B cell (primary cell): ENCODE data around the gene SNX24. TPM values are rescaled to one million over a fixed set of nuclear protein-coding genes. Genes with fewer than 3 reads are reported as not detected.
A peak's percentile ranks its signal among the peaks of the same experiment; 100 is the strongest.

Experiments used
- ATAC-seq: fragments of 200-7000 bp; cut with Tn5 transposase; one replicate; pipeline ENCODE4 v1.10.0; 2021; ENCODE audit warnings: low read depth, mild to moderate bottlenecking, moderate number of reproducible peaks, moderate library complexity
- CTCF ChIA-PET: fragments of 350-600 bp; sonication (Branson Sonifier 250); formaldehyde crosslinking; loops from one replicate; lab custom pipeline; 2021; ENCODE audit warnings: antibody characterized with exemption, inconsistent platforms; lab: Charles Lee
- POLR2A ChIA-PET: fragments of 350-600 bp; sonication (Branson Sonifier 250); formaldehyde crosslinking; loops from one replicate; lab custom pipeline; 2021; ENCODE audit warnings: antibody characterized with exemption; lab: Charles Lee
- DNase-seq: peaks from one replicate; pipeline ENCODE4 v3.0.0; 2013
- H2AFZ ChIP-seq: 2 replicates; pipeline ENCODE4 v1.6.1; 2012; ENCODE audit warnings: mild to moderate bottlenecking, low read depth, low read length; ENCODE audit not compliant: insufficient read depth, poor library complexity, severe bottlenecking
- H3K27ac ChIP-seq, 2 donors: 1 replicate in 1 of 2; 2 replicates in 1 of 2; pipeline ENCODE4 v1.5.1; 2012 to 2013; ENCODE audit warnings: low read length in 2 of 2, mild to moderate bottlenecking in 2 of 2, moderate library complexity in 1 of 2
- H3K27me3 ChIP-seq, 4 experiments: fragments of 200-600 bp in 1 of 4; sonication (generic) in 1 of 4; replicated peaks in 1 of 4; 1 replicate in 2 of 4; 2 replicates in 2 of 4; pipeline versions ENCODE4 v1.6.1 to v1.7.0; 2013 to 2016; ENCODE audit warnings: low read length in 3 of 4, mild to moderate bottlenecking in 2 of 4, mixed read lengths in 1 of 4, moderate library complexity in 1 of 4; ENCODE audit not compliant: insufficient read depth in 4 of 4, control insufficient read depth in 3 of 4; ENCODE audit errors: control extremely low read depth in 1 of 4
- H3K36me3 ChIP-seq, 2 experiments: replicated peaks in 1 of 2; 1 replicate in 1 of 2; 2 replicates in 1 of 2; pipeline versions ENCODE4 v1.6.1 to v1.7.1; 2013; ENCODE audit warnings: low read length in 1 of 2; ENCODE audit not compliant: insufficient read depth in 2 of 2, control insufficient read depth in 1 of 2; ENCODE audit errors: control extremely low read depth in 1 of 2, extremely low read depth in 1 of 2
- H3K4me1 ChIP-seq, 2 donors: fragments of 200-600 bp in 1 of 2; sonication (generic) in 1 of 2; 1 replicate in 1 of 2; 2 replicates in 1 of 2; pipeline versions ENCODE4 v1.5.1 to v1.6.1; 2013 to 2017; ENCODE audit warnings: low read length in 2 of 2; ENCODE audit not compliant: control insufficient read depth in 2 of 2, insufficient read depth in 2 of 2
- H3K4me2 ChIP-seq: replicated peaks from 2 replicates; pipeline ENCODE3; 2012; ENCODE audit warnings: mild to moderate bottlenecking, low read depth, low read length; ENCODE audit not compliant: poor library complexity, severe bottlenecking
- H3K4me3 ChIP-seq, 5 experiments: fragments of 200-600 bp in 1 of 5; sonication (generic) in 1 of 5; 1 replicate in 3 of 5; 2 replicates in 2 of 5; pipeline versions ENCODE4 v1.5.1 to v1.7.0; 2011 to 2016; ENCODE audit warnings: low read length in 4 of 5, mild to moderate bottlenecking in 4 of 5, low read depth in 2 of 5, control low read depth in 1 of 5, moderate library complexity in 1 of 5; ENCODE audit not compliant: insufficient read depth in 1 of 5; ENCODE audit errors: control extremely low read depth in 1 of 5, extremely low read depth in 1 of 5
- H3K79me2 ChIP-seq: fragments of 200-600 bp; sonication (generic); one replicate; pipeline ENCODE4 v1.6.0; 2016; ENCODE audit warnings: low read length; ENCODE audit not compliant: control insufficient read depth, insufficient read depth
- H3K9ac ChIP-seq: fragments of 200-600 bp; sonication (generic); 2 replicates; pipeline ENCODE4 v1.6.1; 2017; ENCODE audit warnings: mild to moderate bottlenecking, low read length, moderate library complexity
- H3K9me3 ChIP-seq, 3 donors: one replicate each; pipeline versions ENCODE4 v1.6.1 to v1.7.1; 2013; ENCODE audit warnings: low read length in 2 of 3; ENCODE audit not compliant: control insufficient read depth in 2 of 3, insufficient read depth in 1 of 3; ENCODE audit errors: control extremely low read depth in 1 of 3
- H4K20me1 ChIP-seq: 2 replicates; pipeline ENCODE4 v1.6.0; 2012; ENCODE audit warnings: mild to moderate bottlenecking, low read length; ENCODE audit not compliant: insufficient read depth, control insufficient read depth, poor library complexity, severe bottlenecking
- H3K27ac Mint-ChIP-seq: one replicate; pipeline ENCODE4 v1.8.0; 2021; ENCODE audit warnings: mixed read lengths
- H3K27me3 Mint-ChIP-seq: one replicate; pipeline ENCODE4 v1.8.0; 2021; ENCODE audit warnings: mixed read lengths
- H3K4me1 Mint-ChIP-seq: one replicate; pipeline ENCODE4 v1.8.0; 2021; ENCODE audit warnings: mixed read lengths
- H3K4me3 Mint-ChIP-seq: one replicate; pipeline ENCODE4 v1.8.0; 2021; ENCODE audit warnings: mixed read lengths
- H3K9me3 Mint-ChIP-seq: one replicate; pipeline ENCODE4 v1.8.0; 2022; ENCODE audit warnings: mixed read lengths; ENCODE audit not compliant: insufficient read depth
- EZH2 ChIP-seq: IDR thresholded peaks from 2 replicates; pipeline ENCODE4 v1.6.1; 2012; ENCODE audit warnings: borderline replicate concordance, low read depth, mild to moderate bottlenecking, moderate library complexity, low read length; ENCODE audit not compliant: insufficient read depth, poor library complexity, severe bottlenecking
- WGBS: methylation state at CpG from one replicate; pipeline ENCODE4 v1.1.5; 2013; ENCODE audit warnings: missing lambda C conversion rate; ENCODE audit not compliant: insufficient coverage; 5-methylcytosine and 5-hydroxymethylcytosine counted together
- intact Hi-C: fragments of 100-400 bp; cut with micrococcal nuclease; formaldehyde crosslinking; loops from one replicate; pipeline ENCODE4 v1.10.0; 2022
- polyA plus RNA-seq: library from polyadenylated mRNA; depleted of rRNA; stranded (reverse); fragments of >200 nt; gene quantifications from 2 replicates; pipeline ENCODE4 v1.2.3, GENCODE V29; 2012
- total RNA-seq, 2 donors: library from RNA; stranded (reverse); fragments of 120-200 nt in 1 of 2; gene quantifications; 1 replicate in 1 of 2; 2 replicates in 1 of 2; pipeline versions ENCODE4 v1.2.3 to v1.2.4, GENCODE V29; 2013 to 2022
- TF ChIP-seq, protein P1 (sequence below): fragments of 200-600 bp; IDR thresholded peaks from one replicate; pipeline ENCODE4 v1.8.0; 2022; ENCODE audit warnings: antibody characterized with exemption, mild to moderate bottlenecking

Gene SNX24
- total and polyA plus RNA-seq, 2 donors (not counting 1 experiment from before 2014, with no cell fraction given): 1.1 to 9.3 TPM

DNA sequence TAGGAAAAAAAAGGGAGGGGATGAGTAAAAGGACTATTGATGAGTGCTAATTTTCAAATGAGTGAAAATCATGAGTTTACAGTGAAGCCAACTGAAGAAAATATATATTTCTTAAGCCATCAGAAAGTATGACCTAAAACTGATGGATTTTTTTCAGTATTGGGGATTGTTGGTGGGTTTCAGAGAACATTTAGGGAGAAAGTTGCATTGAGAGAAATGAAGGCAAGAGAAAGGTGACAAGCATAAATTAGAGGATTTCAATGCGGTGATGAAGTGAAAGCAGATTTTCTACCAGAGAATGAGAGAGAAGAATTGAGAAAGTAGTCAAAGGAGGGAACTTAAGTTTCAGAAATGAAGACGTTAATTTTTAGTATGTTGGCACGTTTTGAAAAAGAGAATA is 8.5 kb upstream of the SNX24 start:
- TF ChIP-seq, protein P1, sequence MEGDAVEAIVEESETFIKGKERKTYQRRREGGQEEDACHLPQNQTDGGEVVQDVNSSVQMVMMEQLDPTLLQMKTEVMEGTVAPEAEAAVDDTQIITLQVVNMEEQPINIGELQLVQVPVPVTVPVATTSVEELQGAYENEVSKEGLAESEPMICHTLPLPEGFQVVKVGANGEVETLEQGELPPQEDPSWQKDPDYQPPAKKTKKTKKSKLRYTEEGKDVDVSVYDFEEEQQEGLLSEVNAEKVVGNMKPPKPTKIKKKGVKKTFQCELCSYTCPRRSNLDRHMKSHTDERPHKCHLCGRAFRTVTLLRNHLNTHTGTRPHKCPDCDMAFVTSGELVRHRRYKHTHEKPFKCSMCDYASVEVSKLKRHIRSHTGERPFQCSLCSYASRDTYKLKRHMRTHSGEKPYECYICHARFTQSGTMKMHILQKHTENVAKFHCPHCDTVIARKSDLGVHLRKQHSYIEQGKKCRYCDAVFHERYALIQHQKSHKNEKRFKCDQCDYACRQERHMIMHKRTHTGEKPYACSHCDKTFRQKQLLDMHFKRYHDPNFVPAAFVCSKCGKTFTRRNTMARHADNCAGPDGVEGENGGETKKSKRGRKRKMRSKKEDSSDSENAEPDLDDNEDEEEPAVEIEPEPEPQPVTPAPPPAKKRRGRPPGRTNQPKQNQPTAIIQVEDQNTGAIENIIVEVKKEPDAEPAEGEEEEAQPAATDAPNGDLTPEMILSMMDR: no peak
- TF ChIP-seq EZH2: no peak
- H3K4me1 Mint-ChIP-seq: peaks cover 15% of the 10 kb centered on the region
- H2AFZ ChIP-seq: no peak overlapping the region
- DNase-seq (no peak), ATAC-seq (no peak)
- ChIA-PET POLR2A (no interaction called here), CTCF (no interaction called here)
- H3K4me2 ChIP-seq: no peak overlapping the region
- no peaks in the 10 kb centered on the region for H4K20me1 ChIP-seq
- intact Hi-C loops: loop anchor here (5.0 to 10.0 kb wide), 2 partner anchors 40 to 558 kb away; no protein-coding TSS in a partner anchor
- H3K9ac ChIP-seq: no peak overlapping the region
- H3K4me3 ChIP-seq: no peak overlapping the region
- H3K27me3 Mint-ChIP-seq: no peaks in the 10 kb centered on the region
- peaks cover 3% of the 10 kb centered on the region for H3K9me3 Mint-ChIP-seq
- H3K36me3 ChIP-seq: no peaks in the 10 kb centered on the region
- H3K4me3 Mint-ChIP-seq: no peak overlapping the region
- H3K9me3 ChIP-seq: no peaks in the 10 kb centered on the region
- H3K79me2 ChIP-seq: no peaks in the 10 kb centered on the region
- H3K4me1 ChIP-seq: peaks cover 2 to 6% of the 10 kb centered on the region in 2 donors
- H3K27me3 ChIP-seq: no peaks in the 10 kb centered on the region
- 92% methylated on average over 1 of the region's 3 CpGs for WGBS
- peak overlapping the region in 1 of 2 donors; percentile 0 for H3K27ac ChIP-seq
- no peak overlapping the region for H3K27ac Mint-ChIP-seq

DNA sequence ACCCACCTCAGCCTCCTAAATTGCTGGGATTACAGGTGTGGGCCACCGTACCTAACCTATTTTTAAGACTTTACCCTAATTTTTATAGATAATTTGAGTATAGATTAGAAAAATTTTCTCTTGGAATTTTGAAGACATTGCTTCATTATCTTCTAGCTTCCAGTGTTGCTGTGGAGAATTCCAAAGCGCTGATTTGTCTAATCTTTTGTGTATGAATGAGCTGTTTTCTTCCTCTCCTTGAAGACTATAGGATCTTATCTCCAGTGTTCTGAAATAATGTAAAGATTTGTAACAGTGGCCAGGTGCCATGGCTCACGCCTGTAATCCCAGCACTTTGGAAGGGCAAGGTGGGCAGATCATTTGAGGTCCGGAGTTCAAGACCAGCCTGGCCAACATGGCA is 5.7 kb upstream of the SNX24 start:
- Mint-ChIP-seq H3K27ac (no peak overlapping the region), H3K9me3 (peaks cover 3% of the 10 kb centered on the region), H3K4me1 (peaks cover 24% of the 10 kb centered on the region), H3K4me3 (no peak overlapping the region), H3K27me3 (no peaks in the 10 kb centered on the region)
- TF ChIP-seq, protein P1: no peak
- TF ChIP-seq EZH2: no peak
- no peak for DNase-seq
- no peak overlapping the region for H3K9ac ChIP-seq
- no peak overlapping the region for H3K4me2 ChIP-seq
- 100% methylated on average over 1 of the region's 4 CpGs for WGBS
- no peaks in the 10 kb centered on the region for H3K79me2 ChIP-seq
- no peak for ATAC-seq
- no peak overlapping the region for H2AFZ ChIP-seq
- no peak overlapping the region for H3K4me3 ChIP-seq
- intact Hi-C loops: loop anchor here (5.0 to 10.0 kb wide), 2 partner anchors 42 to 555 kb away; no protein-coding TSS in a partner anchor
- H3K36me3 ChIP-seq: no peaks in the 10 kb centered on the region
- POLR2A ChIA-PET: no interaction called here
- H3K9me3 ChIP-seq: no peaks in the 10 kb centered on the region
- CTCF ChIA-PET: no interaction called here
- H3K27ac ChIP-seq: no peak overlapping the region
- H4K20me1 ChIP-seq: no peaks in the 10 kb centered on the region
- H3K4me1 ChIP-seq: peaks cover 15 to 19% of the 10 kb centered on the region in 2 donors
- no peaks in the 10 kb centered on the region for H3K27me3 ChIP-seq
